HL-60 (cell line): ENCODE measurements around the gene ZNF726.

ENCODE experiments used
- CTCF ChIP-seq: IDR thresholded peaks from one replicate; pipeline ENCODE4 v1.5.1; 2011; ENCODE audit warnings: low read length, control low read depth, inconsistent platforms; ENCODE audit not compliant: insufficient read depth
- GABPA ChIP-seq: IDR thresholded peaks from 2 replicates; pipeline ENCODE4 v1.6.1; 2012; ENCODE audit warnings: low read depth
- POLR2AphosphoS5 ChIP-seq: IDR thresholded peaks from 2 replicates; pipeline ENCODE4 v1.6.1; 2012; ENCODE audit warnings: low read depth
- REST ChIP-seq: IDR thresholded peaks from 2 replicates; pipeline ENCODE4 v1.6.1; 2012; ENCODE audit warnings: low read depth; ENCODE audit not compliant: insufficient replicate concordance
- SPI1 ChIP-seq: IDR thresholded peaks from 2 replicates; pipeline ENCODE4 v1.6.1; 2012; ENCODE audit warnings: low read depth, mild to moderate bottlenecking, borderline replicate concordance

- no peak for TF ChIP-seq CTCF
- TF ChIP-seq POLR2AphosphoS5: no peak
- TF ChIP-seq REST: no peak
- no peak for TF ChIP-seq GABPA
- TF ChIP-seq SPI1: no peak
Observed at GRCh38 chr19:23884363-23884762, 30.3 kb upstream of the ZNF726 start.
